Measurements from ENCODE around the gene PTPRH.

Gene PTPRH

GRCh38 chr19:55134736-55135135, 74.6 kb downstream of the PTPRH start:
- Histone ChIP-seq H3K27me3 (ENCODE audit: control insufficient read depth in 5 of 5, insufficient read depth in 4 of 5, low read length in 5 of 5) (peaks cover 22 to 47% (median 33%) of the 10 kb centered on the region in 5 donors), H3K4me3 (ENCODE audit: low read depth in 1 of 5, low read length in 5 of 5) (no peak overlapping the region), H3K4me1 (ENCODE audit: control insufficient read depth in 5 of 5, insufficient read depth in 5 of 5, low read length in 5 of 5) (no peaks in the 10 kb centered on the region), H3K36me3 (ENCODE audit: control insufficient read depth in 5 of 5, insufficient read depth in 5 of 5, low read length in 5 of 5) (no peaks in the 10 kb centered on the region), H3K9ac (ENCODE audit: low read length in 5 of 5) (no peak overlapping the region), H3K9me3 (ENCODE audit: control insufficient read depth in 5 of 5, low read length in 5 of 5) (no peaks in the 10 kb centered on the region), H3K27ac (ENCODE audit: low read depth, low read length) (no peak overlapping the region)

GRCh38 chr19:55133639-55134444, 75.5 kb downstream of the PTPRH start:
- H3K9me3 ChIP-seq (ENCODE audit: control insufficient read depth in 5 of 5, low read length in 5 of 5): no peaks in the 10 kb centered on the region
- H3K36me3 ChIP-seq (ENCODE audit: control insufficient read depth in 5 of 5, insufficient read depth in 5 of 5, low read length in 5 of 5): no peaks in the 10 kb centered on the region
- no peaks in the 10 kb centered on the region for H3K4me1 ChIP-seq (ENCODE audit: control insufficient read depth in 5 of 5, insufficient read depth in 5 of 5, low read length in 5 of 5)
- H3K27ac ChIP-seq (ENCODE audit: low read depth, low read length): no peak overlapping the region
- H3K27me3 ChIP-seq (ENCODE audit: control insufficient read depth in 5 of 5, insufficient read depth in 4 of 5, low read length in 5 of 5): peaks cover 22 to 47% (median 35%) of the 10 kb centered on the region in 5 donors
- no peak overlapping the region for H3K9ac ChIP-seq (ENCODE audit: low read length in 5 of 5)
- no peak overlapping the region for H3K4me3 ChIP-seq (ENCODE audit: low read depth in 1 of 5, low read length in 5 of 5)

DNA sequence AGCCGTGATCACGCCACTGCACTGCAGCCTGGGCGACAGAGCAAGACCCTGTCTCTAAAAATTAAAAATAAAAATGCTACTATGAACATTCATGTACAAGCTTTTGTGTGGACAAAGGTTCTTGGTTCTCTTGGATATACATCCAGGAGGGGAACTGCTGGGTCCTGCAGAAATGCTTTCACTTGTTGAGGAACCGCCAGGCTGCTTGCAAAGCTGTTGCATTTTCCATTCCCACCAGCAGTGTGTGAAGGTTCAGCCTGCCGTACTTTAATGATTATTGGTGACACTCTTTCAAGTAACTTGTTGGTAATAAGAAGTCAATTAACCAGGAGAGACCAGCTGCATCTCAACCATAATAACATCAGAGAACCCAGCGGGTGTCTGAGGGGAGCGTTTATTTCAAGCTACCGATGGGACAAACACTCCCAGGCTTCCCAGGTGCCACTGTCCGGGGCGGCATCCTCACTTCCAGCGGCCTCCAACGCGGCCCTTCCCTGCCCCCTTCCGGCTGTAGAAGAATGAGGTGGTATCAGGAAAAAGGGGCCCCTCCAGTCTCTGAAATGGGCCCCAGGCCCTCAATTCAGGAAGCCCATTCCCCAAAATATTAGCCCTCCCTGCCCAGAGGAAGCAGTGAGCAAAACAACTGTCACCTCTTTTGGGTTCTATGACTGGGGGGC, 76.7 kb downstream of the PTPRH start:
- Histone ChIP-seq H3K9me3 (ENCODE audit: control insufficient read depth in 5 of 5, low read length in 5 of 5) (no peaks in the 10 kb centered on the region), H3K36me3 (ENCODE audit: control insufficient read depth in 5 of 5, insufficient read depth in 5 of 5, low read length in 5 of 5) (no peaks in the 10 kb centered on the region), H3K4me3 (ENCODE audit: low read depth in 1 of 5, low read length in 5 of 5) (no peak overlapping the region), H3K4me1 (ENCODE audit: control insufficient read depth in 5 of 5, insufficient read depth in 5 of 5, low read length in 5 of 5) (no peaks in the 10 kb centered on the region), H3K27ac (ENCODE audit: low read depth, low read length) (no peak overlapping the region), H3K9ac (ENCODE audit: low read length in 5 of 5) (no peak overlapping the region), H3K27me3 (ENCODE audit: control insufficient read depth in 5 of 5, insufficient read depth in 4 of 5, low read length in 5 of 5) (peaks cover 18 to 36% (median 32%) of the 10 kb centered on the region in 5 donors)

- Histone ChIP-seq H3K27me3 (ENCODE audit: control insufficient read depth in 5 of 5, insufficient read depth in 4 of 5, low read length in 5 of 5) (peaks cover 17 to 33% (median 25%) of the 10 kb centered on the region in 5 donors), H3K36me3 (ENCODE audit: control insufficient read depth in 5 of 5, insufficient read depth in 5 of 5, low read length in 5 of 5) (no peaks in the 10 kb centered on the region), H3K4me3 (ENCODE audit: low read depth in 1 of 5, low read length in 5 of 5) (no peak overlapping the region), H3K9ac (ENCODE audit: low read length in 5 of 5) (no peak overlapping the region), H3K9me3 (ENCODE audit: control insufficient read depth in 5 of 5, low read length in 5 of 5) (no peaks in the 10 kb centered on the region), H3K4me1 (ENCODE audit: control insufficient read depth in 5 of 5, insufficient read depth in 5 of 5, low read length in 5 of 5) (no peaks in the 10 kb centered on the region), H3K27ac (ENCODE audit: low read depth, low read length) (no peak overlapping the region)
Measured at GRCh38 chr19:55131421-55131820, 77.9 kb downstream of the PTPRH start.

Data from subcutaneous abdominal adipose tissue (tissue), 5 donors.